Keratinocyte (primary cell): Measurements from ENCODE around the gene TFB1M.

Experiments used
- CTCF ChIP-seq, 3 experiments: IDR thresholded peaks in 1 of 3; conservative IDR thresholded peaks in 1 of 3; optimal IDR thresholded peaks in 1 of 3; 2 replicates in 2 of 3; 3 replicates in 1 of 3; pipeline versions ENCODE3 to v1.5.1; 2011; ENCODE audit warnings: low read length in 3 of 3, mild to moderate bottlenecking in 3 of 3, moderate library complexity in 2 of 3, control low read depth in 1 of 3, inconsistent platforms in 1 of 3; ENCODE audit not compliant: insufficient read depth in 2 of 3; ENCODE audit errors: extremely low read depth in 1 of 3
- EZH2 ChIP-seq: IDR thresholded peaks from one replicate; pipeline ENCODE4 v1.6.1; 2012; ENCODE audit warnings: inconsistent platforms, mild to moderate bottlenecking, low read length, moderate library complexity

GRCh38 chr6:155341130-155341828 lies 27.0 kb upstream of the TFB1M start:
- no peak for TF ChIP-seq CTCF (optimal IDR thresholded peaks at IDR 0.05 in 1 of 3, IDR thresholded peaks at IDR 0.05 in 1 of 3, conservative IDR thresholded peaks at IDR 0.05 in 1 of 3; ENCODE audit: extremely low read depth in 1 of 3, insufficient read depth in 2 of 3, low read length in 3 of 3)
- TF ChIP-seq EZH2 = no peak
